Mucosa of gallbladder (tissue), 1 donor: ENCODE measurements around the gene CSNK1G3. TPM values are rescaled to one million over a fixed set of nuclear protein-coding genes. Genes with fewer than 3 reads are reported as not detected.

Experiments
- DNase-seq: peaks from one replicate; pipeline ENCODE4 v3.0.0-alpha.2; 2020; ENCODE audit warnings: low spot score
- total RNA-seq: library from RNA; stranded (reverse); gene quantifications from one replicate; pipeline ENCODE4 v1.2.1, GENCODE V29; 2021
- donor health status: DM: no; HTN: no; CAD: no.

CSNK1G3 gene
- total RNA-seq, 1 donor from 2014 or later, result 48.0 TPM

DNA sequence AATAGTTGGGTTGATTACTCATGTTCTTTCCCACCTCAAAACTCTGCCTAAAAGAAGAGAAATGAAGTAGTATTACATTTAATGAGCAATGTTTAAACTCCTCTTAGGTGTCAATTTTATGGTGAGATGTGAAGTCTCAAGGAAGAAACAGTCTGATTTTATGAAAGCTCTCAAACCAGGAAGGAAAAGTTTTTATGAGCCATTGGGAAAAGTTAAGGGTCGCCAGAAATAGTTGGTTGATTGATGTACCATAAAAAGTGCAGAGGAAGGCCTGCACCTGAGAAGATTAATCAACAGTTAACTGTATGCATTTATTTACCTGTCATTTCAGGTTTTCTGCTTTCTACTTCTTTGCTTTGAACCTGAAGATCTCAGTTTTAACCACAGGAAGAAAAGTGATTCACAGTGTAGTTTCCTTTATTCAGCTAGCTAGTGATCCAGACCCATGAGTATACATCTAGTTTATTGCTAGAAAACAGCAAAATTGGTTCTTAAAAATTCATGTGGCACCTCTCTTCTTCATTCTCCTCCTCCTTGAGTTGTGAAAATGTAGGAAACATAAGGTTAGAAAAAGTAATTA lies 133.1 kb downstream of the CSNK1G3 start:
- no peak for DNase-seq

DNA sequence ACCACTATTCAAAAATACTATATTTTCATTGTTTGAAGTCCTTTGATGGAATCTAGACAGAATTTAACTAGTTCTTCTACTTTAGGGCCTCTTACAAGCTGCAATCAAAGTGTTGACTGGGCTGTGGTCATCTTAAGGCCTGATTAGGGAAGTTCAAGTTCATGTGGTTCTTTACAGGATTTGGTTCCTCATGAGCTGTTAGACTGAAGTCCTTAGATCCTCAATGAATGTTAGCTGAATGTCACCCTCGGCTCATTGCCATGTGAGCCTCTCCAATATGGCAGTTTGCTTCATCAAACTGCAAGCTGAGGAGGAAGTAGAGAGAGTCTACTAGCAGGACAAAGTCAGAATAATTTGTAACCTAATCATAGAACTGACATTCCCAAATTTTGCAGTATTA lies 135.1 kb downstream of the CSNK1G3 start:
- DNase-seq, result no peak

DNA sequence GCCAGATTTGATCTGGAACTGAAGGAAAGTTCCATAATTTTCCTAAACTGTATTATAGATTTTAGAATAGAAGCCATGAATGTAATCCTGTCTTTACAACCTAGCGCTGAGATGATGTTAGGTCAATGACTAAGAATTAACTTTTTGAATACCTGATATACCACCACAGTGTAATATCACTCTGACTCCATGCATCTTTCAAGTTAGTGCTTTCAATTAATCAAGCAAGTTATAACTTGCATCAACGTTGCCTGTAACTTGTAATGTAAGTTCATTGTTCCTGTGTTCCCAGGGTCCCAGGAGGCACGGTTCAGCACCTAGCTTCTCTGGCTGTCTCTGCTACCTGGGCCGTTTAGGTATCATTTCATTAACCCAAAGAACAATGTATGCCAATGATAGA lies 139.3 kb downstream of the CSNK1G3 start:
- DNase-seq, result no peak

DNA sequence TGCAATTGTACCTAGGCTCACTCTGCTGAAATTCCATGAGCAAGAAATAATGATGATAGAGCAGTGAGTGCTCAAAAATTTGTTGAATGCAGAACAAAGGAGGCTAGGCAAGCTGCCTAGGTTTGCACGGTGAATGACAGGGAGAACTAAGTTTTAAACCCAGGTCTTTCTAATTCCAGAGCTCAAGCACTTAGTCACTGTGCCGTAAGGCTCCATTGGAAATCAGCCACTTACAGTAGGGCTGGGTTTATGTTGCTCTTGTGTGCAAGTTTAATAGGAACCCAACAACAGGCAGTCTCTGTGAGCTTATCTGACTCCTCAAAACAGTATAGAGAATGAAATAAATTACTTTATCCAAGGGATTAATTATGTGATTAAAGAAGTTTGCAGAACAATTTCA lies 147.0 kb downstream of the CSNK1G3 start:
- no peak for DNase-seq

DNA sequence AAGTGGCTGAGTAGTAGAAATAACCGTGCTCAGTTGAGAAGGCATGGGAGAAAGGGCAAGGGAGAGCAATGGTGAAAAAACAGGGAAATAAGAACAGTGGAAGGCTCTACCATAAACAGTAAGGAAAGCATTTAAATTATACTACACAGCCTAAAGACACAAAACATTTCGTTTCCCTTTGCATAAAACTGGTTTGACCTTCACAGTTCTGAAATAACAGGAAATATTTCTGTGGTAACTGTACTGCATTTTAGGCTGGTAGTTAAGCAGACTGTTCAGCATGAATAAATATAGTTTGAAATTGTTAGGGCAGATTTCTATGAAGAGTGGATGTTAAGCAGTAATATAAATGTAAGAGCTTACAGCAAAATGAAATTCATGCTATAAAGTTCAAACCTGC lies 147.5 kb downstream of the CSNK1G3 start:
- no peak for DNase-seq

DNA sequence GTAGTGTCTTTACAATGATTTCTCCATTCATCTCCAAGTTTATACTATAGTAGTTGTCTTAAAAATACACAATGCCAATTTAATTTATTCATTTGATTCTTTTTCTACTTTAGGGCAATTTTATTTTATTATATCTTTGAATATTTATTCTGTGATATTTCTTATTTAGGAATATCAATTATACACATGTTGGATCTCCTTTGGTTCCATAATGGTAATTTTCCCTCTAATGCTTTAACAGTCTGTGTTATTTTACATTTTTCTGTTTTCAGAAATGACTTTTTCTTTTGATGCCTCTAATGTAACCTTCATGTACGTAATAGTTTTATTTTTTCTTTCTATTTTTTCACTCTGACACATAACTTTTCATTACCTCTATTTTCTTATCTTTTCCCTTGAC lies 153.0 kb downstream of the CSNK1G3 start:
- DNase-seq, result no peak

DNA sequence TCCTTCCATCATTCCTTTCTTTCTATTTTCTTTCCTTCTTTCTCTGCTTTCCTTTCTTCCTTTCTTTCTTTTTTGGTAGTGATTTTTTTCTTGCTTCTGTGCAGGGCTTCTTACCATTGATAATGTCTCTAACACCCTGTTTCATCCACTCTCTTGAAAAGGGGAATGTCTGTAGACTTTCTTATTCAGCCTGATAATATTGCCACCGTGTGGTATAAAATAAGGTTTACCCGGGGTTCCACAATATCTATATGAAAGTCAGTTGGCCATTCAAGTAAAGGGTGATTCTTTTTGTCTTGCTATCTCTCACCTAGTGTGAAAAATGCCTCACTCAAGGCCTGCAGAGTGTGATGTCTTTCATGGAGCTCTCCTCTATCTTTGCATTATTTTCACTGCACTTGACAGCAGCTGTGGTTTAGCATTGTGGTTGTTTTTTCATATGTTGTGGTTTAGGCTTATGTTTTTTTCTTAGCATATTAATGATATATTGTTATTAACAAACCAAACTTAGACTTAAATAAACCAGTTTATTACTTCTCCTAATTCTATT lies 153.9 kb downstream of the CSNK1G3 start:
- no peak for DNase-seq

Other genes with a start within 250 kb of the CSNK1G3 start
- 19.5 TPM for gene CEP120, start 88.8 kb upstream of the CSNK1G3 start, total RNA-seq